HCT116 (cell line): ENCODE data around the gene ADAMTS13. TPM values are rescaled to one million over a fixed set of nuclear protein-coding genes. Genes with fewer than 3 reads are reported as not detected.
"Not testable (repeated sequence)": the region's sequence is repeated elsewhere in the genome, so short reads cannot be mapped to it uniquely, and the experiment has no call there.

Experiments used
- ATAC-seq: fragments of 200-7000 bp; cut with Tn5 transposase; 2 replicates; pipeline ENCODE4 v1.9.1; 2020; ENCODE audit warnings: mild to moderate bottlenecking, moderate library complexity
- BruUV-seq: library from RNA; stranded (reverse); fragments of 400-500 nt; replicated peaks from 2 replicates; lab custom pipeline; 2021; lab: Mats Ljungman, UMichigan
- CTCF ChIA-PET: fragments of 300-600 bp; sonication (Branson Sonifier 250); formaldehyde crosslinking; loops from one replicate; lab custom pipeline; 2021; ENCODE audit warnings: antibody characterized with exemption; lab: Charles Lee
- POLR2A ChIA-PET: fragments of 300-600, 350-600 bp; sonication (Branson Sonifier 250); formaldehyde crosslinking; loops from one replicate; lab custom pipeline; 2021; ENCODE audit warnings: antibody characterized with exemption; lab: Charles Lee
- RAD21 ChIA-PET, 2 experiments: fragments of 300-600 bp; sonication (Branson Sonifier 250); formaldehyde crosslinking; loops; one replicate each; lab custom pipeline; 2023; ENCODE audit warnings: low total read pairs in 2 of 2; ENCODE audit not compliant: uncharacterized antibody in 2 of 2, unreplicated experiment in 2 of 2, low non-redundant PET in 1 of 2; lab: Charles Lee
- DNase-seq: peaks from one replicate; pipeline ENCODE4 v3.0.0-alpha.2; 2010; ENCODE audit warnings: low read depth, low spot score
- H2AFZ ChIP-seq: fragments of 200-600 bp; shearing (Covaris generic), sonication (generic); 2 replicates; pipeline ENCODE4 v1.6.1; 2017; ENCODE audit warnings: low read depth, mixed run types, mixed read lengths, antibody characterized with exemption, low read length; ENCODE audit not compliant: poor library complexity, severe bottlenecking
- H3K27ac ChIP-seq: 2 replicates; pipeline ENCODE4 v1.5.1; 2012; ENCODE audit warnings: low read depth, low read length
- H3K27me3 ChIP-seq: fragments of 200-600 bp; sonication (generic); 2 replicates; pipeline ENCODE4 v1.6.1; 2016; ENCODE audit warnings: mixed run types, low read length, mixed read lengths; ENCODE audit not compliant: insufficient read depth
- H3K36me3 ChIP-seq, 2 experiments: fragments of 200-500 bp in 1 of 2; fragments of 200-600 bp in 1 of 2; sonication (Bioruptor generic) in 1 of 2; sonication (generic) in 1 of 2; 2 replicates each; pipeline versions ENCODE4 v1.5.1 to v1.6.1; 2014 to 2016; ENCODE audit warnings: low read length in 2 of 2, inconsistent platforms in 1 of 2, mixed read lengths in 1 of 2, mixed run types in 1 of 2; ENCODE audit not compliant: insufficient read depth in 2 of 2, control insufficient read depth in 1 of 2
- H3K4me1 ChIP-seq, 2 experiments: fragments of 200-600 bp in 1 of 2; sonication (generic) in 1 of 2; 2 replicates each; pipeline versions ENCODE4 v1.5.1 to v1.6.1; 2012 to 2017; ENCODE audit warnings: low read length in 2 of 2, inconsistent platforms in 1 of 2, mild to moderate bottlenecking in 1 of 2, mixed read lengths in 1 of 2, mixed run types in 1 of 2, moderate library complexity in 1 of 2; ENCODE audit not compliant: insufficient read depth in 2 of 2, control insufficient read depth in 1 of 2
- H3K4me2 ChIP-seq: fragments of 200-600 bp; sonication (generic); 2 replicates; pipeline ENCODE4 v1.6.1; 2017; ENCODE audit warnings: mixed run types, low read length, mixed read lengths
- H3K4me3 ChIP-seq, 2 experiments: fragments of 200-600 bp in 1 of 2; sonication (generic) in 1 of 2; replicated peaks in 1 of 2; 2 replicates each; pipeline ENCODE4 v1.5.1; 2011 to 2016; ENCODE audit warnings: low read length in 2 of 2, control low read depth in 1 of 2, low read depth in 1 of 2, mild to moderate bottlenecking in 1 of 2, mixed read lengths in 1 of 2, mixed run types in 1 of 2
- H3K79me2 ChIP-seq: fragments of 200-600 bp; sonication (generic); 2 replicates; pipeline ENCODE4 v1.6.1; 2017; ENCODE audit warnings: mild to moderate bottlenecking, mixed run types, low read length, moderate library complexity, mixed read lengths; ENCODE audit not compliant: insufficient read depth
- H3K9ac ChIP-seq: fragments of 200-600 bp; sonication (generic); 2 replicates; pipeline ENCODE4 v1.6.1; 2016; ENCODE audit warnings: low read length, mixed read lengths
- H3K9me2 ChIP-seq: fragments of 200-600 bp; sonication (generic), shearing (Covaris generic); 2 replicates; pipeline ENCODE4 v1.6.1; 2017; ENCODE audit warnings: mixed run types, mild to moderate bottlenecking, moderate library complexity; ENCODE audit not compliant: insufficient read depth
- H3K9me3 ChIP-seq, 2 experiments: fragments of 200-500 bp in 1 of 2; fragments of 200-600 bp in 1 of 2; sonication (Bioruptor generic) in 1 of 2; sonication (generic) in 1 of 2; 2 replicates each; pipeline ENCODE4 v1.6.1; 2014 to 2017; ENCODE audit warnings: low read length in 2 of 2, mixed read lengths in 2 of 2, inconsistent platforms in 1 of 2, low read depth in 1 of 2, mild to moderate bottlenecking in 1 of 2, mixed run types in 1 of 2, moderate library complexity in 1 of 2; ENCODE audit not compliant: control insufficient read depth in 1 of 2, insufficient read depth in 1 of 2
- H4K20me1 ChIP-seq: fragments of 200-600 bp; sonication (generic), shearing (Covaris generic); 2 replicates; pipeline ENCODE4 v1.6.1; 2017; ENCODE audit warnings: mixed run types, mild to moderate bottlenecking, moderate library complexity; ENCODE audit not compliant: insufficient read depth
- CBX3 ChIP-seq: IDR thresholded peaks from 2 replicates; pipeline ENCODE4 v1.6.1; 2012; ENCODE audit warnings: low read depth
- EGR1 ChIP-seq: IDR thresholded peaks from 2 replicates; pipeline ENCODE4 v1.6.1; 2012; ENCODE audit warnings: low read depth
- ELF1 ChIP-seq: IDR thresholded peaks from 2 replicates; pipeline ENCODE4 v1.6.1; 2012; ENCODE audit warnings: low read depth, borderline replicate concordance
- EZH2phosphoT487 ChIP-seq: fragments of 200-600 bp; IDR thresholded peaks from 2 replicates; pipeline ENCODE4 v1.6.1; 2018; ENCODE audit warnings: antibody characterized with exemption, borderline replicate concordance
- MAX ChIP-seq: IDR thresholded peaks from 2 replicates; pipeline ENCODE4 v1.6.1; 2012
- POLR2AphosphoS5 ChIP-seq: IDR thresholded peaks from 2 replicates; pipeline ENCODE4 v1.6.1; 2011; ENCODE audit warnings: mild to moderate bottlenecking, low read depth, low read length, moderate library complexity
- TCF7L2 ChIP-seq: IDR thresholded peaks from 2 replicates; pipeline ENCODE4 v1.7.0; 2011; ENCODE audit warnings: borderline replicate concordance, inconsistent platforms; ENCODE audit not compliant: insufficient read depth, insufficient read length; ENCODE audit errors: extremely low read depth
- ZFX ChIP-seq: fragments of 450-650 bp; IDR thresholded peaks from 2 replicates; pipeline ENCODE4 v1.6.1; 2017
- intact Hi-C: fragments of 100-400 bp; cut with micrococcal nuclease; formaldehyde crosslinking; loops from 2 replicates; pipeline ENCODE4 v1.10.0; 2022
- total RNA-seq: library from RNA; stranded (reverse); gene quantifications from one replicate; pipeline ENCODE4 v1.2.1, GENCODE V29; 2021; ENCODE audit not compliant: unreplicated experiment

The ADAMTS13 gene
- total RNA-seq, 1 experiment from 2014 or later, result 9.2 TPM

- H4K20me1 ChIP-seq, H3K9ac ChIP-seq, H3K4me3 ChIP-seq, H3K9me2 ChIP-seq, H3K79me2 ChIP-seq, BruUV-seq, CTCF ChIA-PET, H3K36me3 ChIP-seq, H3K27me3 ChIP-seq, H3K4me2 ChIP-seq, H3K4me1 ChIP-seq, H2AFZ ChIP-seq, H3K27ac ChIP-seq, DNase-seq, H3K9me3 ChIP-seq, RAD21 ChIA-PET, ATAC-seq, POLR2A ChIA-PET, intact Hi-C loops: not testable (repeated sequence)
Observed at GRCh38 chr9:133392308-133392707, 29.9 kb upstream of the ADAMTS13 start.

- Histone ChIP-seq H2AFZ (no peak overlapping the region), H4K20me1 (no peaks in the 10 kb centered on the region)
- BruUV-seq, result no TSS peak
- POLR2A ChIA-PET, result no interaction called here
- no peak for ATAC-seq
- TF ChIP-seq EZH2phosphoT487 (no peak), ZFX (no peak), ELF1 (no peak), POLR2AphosphoS5 (no peak), EGR1 (no peak), CBX3 (no peak), TCF7L2 (no peak), MAX (no peak)
- TF ChIP-seq, all 23 proteins: peak for 0
- no peaks in the 10 kb centered on the region for H3K79me2 ChIP-seq
- CTCF ChIA-PET, result no interaction called here
- no peak overlapping the region for H3K27ac ChIP-seq
- no peak overlapping the region for H3K4me2 ChIP-seq
- H3K9me3 ChIP-seq, result no peaks in the 10 kb centered on the region
- no peaks in the 10 kb centered on the region for H3K4me1 ChIP-seq
- H3K4me3 ChIP-seq, result no peak overlapping the region
- no peak for DNase-seq
- RAD21 ChIA-PET, result no interaction called here
- no peaks in the 10 kb centered on the region for H3K9me2 ChIP-seq
- no peak overlapping the region for H3K9ac ChIP-seq
- 0 out of 2 replicates have a peak, but pooled peaks cover 2% of the 10 kb centered on the region for H3K27me3 ChIP-seq
- no peaks in the 10 kb centered on the region for H3K36me3 ChIP-seq
- intact Hi-C loops, result no loop called here
Observed at GRCh38 chr9:133393399-133393798, 28.8 kb upstream of the ADAMTS13 start.
